Vagina (tissue), 2 donors: ENCODE data around the gene TMPRSS7.

Experiments
- POLR2A ChIP-seq, 2 donors: fragments of 450-650 bp; IDR thresholded peaks; one replicate each; pipeline ENCODE4 v1.6.1; 2017; ENCODE audit warnings: antibody characterized with exemption in 2 of 2, mild to moderate bottlenecking in 2 of 2, moderate library complexity in 2 of 2
- POLR2AphosphoS5 ChIP-seq, 2 donors: sonication (generic); formaldehyde crosslinking; IDR thresholded peaks; one replicate each; pipeline ENCODE4 v1.9.0; 2017; ENCODE audit warnings: antibody characterized with exemption in 2 of 2, mild to moderate bottlenecking in 2 of 2, low read depth in 1 of 2; ENCODE audit not compliant: insufficient read depth in 1 of 2
- TF ChIP-seq, protein P1 (sequence below), 3 experiments: fragments of 450-650 bp in 2 of 3; fragments of 200-600 bp in 1 of 3; sonication (generic) in 1 of 3; IDR thresholded peaks; one replicate each; pipeline ENCODE4 v1.5.1; 2017 to 2019; ENCODE audit warnings: antibody characterized with exemption in 3 of 3, mild to moderate bottlenecking in 2 of 3, moderate library complexity in 2 of 3

DNA sequence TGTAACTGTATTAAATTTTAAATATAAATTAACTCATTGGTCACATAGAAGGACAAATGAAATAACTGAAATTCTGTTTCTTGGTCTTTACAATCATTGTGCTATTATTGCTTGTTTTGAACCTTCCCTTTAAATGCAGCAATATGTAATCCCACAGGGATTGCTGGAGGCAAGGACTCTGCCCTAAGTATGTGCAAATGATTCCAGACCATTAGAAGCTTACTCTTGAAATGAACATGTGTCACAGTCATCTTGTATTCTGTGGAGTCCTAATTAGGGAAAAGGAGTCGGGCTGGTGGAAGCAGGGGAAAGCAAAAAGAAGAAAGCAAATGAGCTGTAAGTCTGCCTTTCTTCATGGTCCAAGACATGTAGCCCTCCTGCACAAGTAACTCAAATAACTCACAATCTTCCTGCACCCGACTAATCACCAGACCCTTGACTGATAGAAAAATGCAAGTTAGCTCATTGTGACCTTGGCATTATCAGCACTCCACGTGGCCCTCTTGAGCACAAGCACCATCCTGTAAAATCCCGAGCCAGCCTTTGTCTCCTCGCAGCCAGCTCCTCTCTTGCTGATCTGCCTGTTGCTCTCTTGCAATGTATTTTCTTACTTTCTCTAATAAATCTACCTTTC, 2.3 kb upstream of the TMPRSS7 start:
- TF ChIP-seq, protein P1, sequence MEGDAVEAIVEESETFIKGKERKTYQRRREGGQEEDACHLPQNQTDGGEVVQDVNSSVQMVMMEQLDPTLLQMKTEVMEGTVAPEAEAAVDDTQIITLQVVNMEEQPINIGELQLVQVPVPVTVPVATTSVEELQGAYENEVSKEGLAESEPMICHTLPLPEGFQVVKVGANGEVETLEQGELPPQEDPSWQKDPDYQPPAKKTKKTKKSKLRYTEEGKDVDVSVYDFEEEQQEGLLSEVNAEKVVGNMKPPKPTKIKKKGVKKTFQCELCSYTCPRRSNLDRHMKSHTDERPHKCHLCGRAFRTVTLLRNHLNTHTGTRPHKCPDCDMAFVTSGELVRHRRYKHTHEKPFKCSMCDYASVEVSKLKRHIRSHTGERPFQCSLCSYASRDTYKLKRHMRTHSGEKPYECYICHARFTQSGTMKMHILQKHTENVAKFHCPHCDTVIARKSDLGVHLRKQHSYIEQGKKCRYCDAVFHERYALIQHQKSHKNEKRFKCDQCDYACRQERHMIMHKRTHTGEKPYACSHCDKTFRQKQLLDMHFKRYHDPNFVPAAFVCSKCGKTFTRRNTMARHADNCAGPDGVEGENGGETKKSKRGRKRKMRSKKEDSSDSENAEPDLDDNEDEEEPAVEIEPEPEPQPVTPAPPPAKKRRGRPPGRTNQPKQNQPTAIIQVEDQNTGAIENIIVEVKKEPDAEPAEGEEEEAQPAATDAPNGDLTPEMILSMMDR (IDR thresholded peaks at IDR 0.05) = no peak
- no peak for TF ChIP-seq POLR2AphosphoS5 (IDR thresholded peaks at IDR 0.05; ENCODE audit: insufficient read depth in 1 of 2, low read depth in 1 of 2)
- no peak for TF ChIP-seq POLR2A (IDR thresholded peaks at IDR 0.05)
